OCI-LY1 (cell line): ENCODE data around the gene ERP29.

Experiments used
- EZH2 ChIP-seq: fragments of 200-600 bp; sonication (generic), shearing (Covaris generic); IDR thresholded peaks from 2 replicates; pipeline ENCODE4 v1.8.0; 2017; ENCODE audit warnings: borderline replicate concordance, mixed run types, mild to moderate bottlenecking, antibody characterized with exemption, low read length, moderate library complexity, mixed read lengths
- TF ChIP-seq, protein P1 (sequence below): fragments of 200-600 bp; sonication (generic), shearing (Covaris generic); IDR thresholded peaks from 2 replicates; pipeline ENCODE4 v1.5.1; 2017; ENCODE audit warnings: mild to moderate bottlenecking, antibody characterized with exemption, low read length, moderate library complexity, mixed read lengths

DNA sequence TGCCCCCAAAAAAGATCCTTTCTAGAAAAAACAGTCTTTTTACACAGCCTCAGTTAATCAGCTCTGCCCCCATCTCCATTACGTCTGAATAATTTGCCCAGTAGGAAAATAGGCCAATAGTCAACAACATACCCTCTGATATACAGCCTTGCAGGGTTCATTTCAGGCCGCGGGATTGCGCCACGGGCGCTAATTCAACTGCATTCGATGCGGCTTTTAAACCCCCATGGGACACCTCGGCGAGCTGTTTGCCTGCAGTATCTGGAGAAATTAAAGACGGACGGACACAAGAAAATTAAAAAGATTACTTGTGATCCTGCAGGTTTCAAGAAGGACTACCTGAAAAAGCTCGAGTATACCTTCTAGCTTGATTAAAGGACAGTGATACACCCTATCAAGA, 36.1 kb downstream of the ERP29 start:
- TF ChIP-seq, protein P1, sequence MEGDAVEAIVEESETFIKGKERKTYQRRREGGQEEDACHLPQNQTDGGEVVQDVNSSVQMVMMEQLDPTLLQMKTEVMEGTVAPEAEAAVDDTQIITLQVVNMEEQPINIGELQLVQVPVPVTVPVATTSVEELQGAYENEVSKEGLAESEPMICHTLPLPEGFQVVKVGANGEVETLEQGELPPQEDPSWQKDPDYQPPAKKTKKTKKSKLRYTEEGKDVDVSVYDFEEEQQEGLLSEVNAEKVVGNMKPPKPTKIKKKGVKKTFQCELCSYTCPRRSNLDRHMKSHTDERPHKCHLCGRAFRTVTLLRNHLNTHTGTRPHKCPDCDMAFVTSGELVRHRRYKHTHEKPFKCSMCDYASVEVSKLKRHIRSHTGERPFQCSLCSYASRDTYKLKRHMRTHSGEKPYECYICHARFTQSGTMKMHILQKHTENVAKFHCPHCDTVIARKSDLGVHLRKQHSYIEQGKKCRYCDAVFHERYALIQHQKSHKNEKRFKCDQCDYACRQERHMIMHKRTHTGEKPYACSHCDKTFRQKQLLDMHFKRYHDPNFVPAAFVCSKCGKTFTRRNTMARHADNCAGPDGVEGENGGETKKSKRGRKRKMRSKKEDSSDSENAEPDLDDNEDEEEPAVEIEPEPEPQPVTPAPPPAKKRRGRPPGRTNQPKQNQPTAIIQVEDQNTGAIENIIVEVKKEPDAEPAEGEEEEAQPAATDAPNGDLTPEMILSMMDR = no peak
- TF ChIP-seq EZH2 = no peak
